Keratinocyte (primary cell): Measurements from ENCODE around the gene EFR3B. TPM values are rescaled to one million over a fixed set of nuclear protein-coding genes. Genes with fewer than 3 reads are reported as not detected.

ENCODE experiments used
- DNase-seq: peaks from one replicate; pipeline ENCODE4 v3.0.0-alpha.2; 2011; ENCODE audit warnings: low read depth, missing footprints, low spot score
- FAIRE-seq: peaks from 2 replicates; lab custom pipeline; 2011; peaks lifted over from hg19 to GRCh38; lab: Jason Lieb, UNC
- H2AFZ ChIP-seq: 2 replicates; pipeline ENCODE4 v1.6.0; 2012; ENCODE audit warnings: low read length, control low read depth, inconsistent platforms; ENCODE audit not compliant: control insufficient read depth
- H3K27ac ChIP-seq: 2 replicates; pipeline ENCODE4 v1.5.1; 2011; ENCODE audit warnings: low read length; ENCODE audit not compliant: control insufficient read depth, insufficient read depth
- H3K27me3 ChIP-seq: 3 replicates; pipeline ENCODE4 v1.6.0; 2011; ENCODE audit warnings: low read length; ENCODE audit not compliant: control insufficient read depth, insufficient read depth; ENCODE audit errors: extremely low read depth
- H3K36me3 ChIP-seq, 2 experiments: 2 replicates in 1 of 2; 3 replicates in 1 of 2; pipeline ENCODE4 v1.5.1; 2011; ENCODE audit warnings: low read length in 2 of 2, mild to moderate bottlenecking in 1 of 2; ENCODE audit not compliant: control insufficient read depth in 2 of 2, insufficient read depth in 2 of 2; ENCODE audit errors: extremely low read depth in 1 of 2
- H3K4me1 ChIP-seq: 3 replicates; pipeline ENCODE4 v1.5.1; 2011; ENCODE audit warnings: low read length; ENCODE audit not compliant: control insufficient read depth, insufficient read depth; ENCODE audit errors: extremely low read depth
- H3K4me2 ChIP-seq: 3 replicates; pipeline ENCODE4 v1.6.0; 2011; ENCODE audit warnings: low read depth, low read length; ENCODE audit not compliant: control insufficient read depth, insufficient read depth; ENCODE audit errors: extremely low read depth
- H3K4me3 ChIP-seq, 3 experiments: fragments of 200-600 bp in 1 of 3; sonication (generic) in 1 of 3; 2 replicates in 2 of 3; 3 replicates in 1 of 3; pipeline ENCODE4 v1.5.1; 2011 to 2016; ENCODE audit warnings: low read length in 3 of 3, mild to moderate bottlenecking in 3 of 3, control low read depth in 2 of 3, inconsistent platforms in 1 of 3, low read depth in 1 of 3, mixed read lengths in 1 of 3, mixed run types in 1 of 3, moderate library complexity in 1 of 3; ENCODE audit not compliant: control insufficient read depth in 2 of 3, insufficient read depth in 2 of 3; ENCODE audit errors: extremely low read depth in 1 of 3
- H3K79me2 ChIP-seq: 2 replicates; pipeline ENCODE4 v1.6.0; 2012; ENCODE audit warnings: low read length; ENCODE audit not compliant: control insufficient read depth, insufficient read depth
- H3K9ac ChIP-seq: 3 replicates; pipeline ENCODE4 v1.6.0; 2011; ENCODE audit warnings: low read length; ENCODE audit not compliant: control insufficient read depth, insufficient read depth; ENCODE audit errors: extremely low read depth
- H3K9me1 ChIP-seq: 3 replicates; pipeline ENCODE4 v1.6.0; 2011; ENCODE audit warnings: low read length; ENCODE audit not compliant: control insufficient read depth, insufficient read depth; ENCODE audit errors: extremely low read depth
- H3K9me3 ChIP-seq: 2 replicates; pipeline ENCODE4 v1.5.1; 2012; ENCODE audit warnings: low read depth, low read length; ENCODE audit not compliant: control insufficient read depth
- H4K20me1 ChIP-seq: 3 replicates; pipeline ENCODE4 v1.6.0; 2011; ENCODE audit warnings: low read length; ENCODE audit not compliant: control insufficient read depth, insufficient read depth; ENCODE audit errors: extremely low read depth
- EZH2 ChIP-seq: IDR thresholded peaks from one replicate; pipeline ENCODE4 v1.6.1; 2012; ENCODE audit warnings: inconsistent platforms, mild to moderate bottlenecking, low read length, moderate library complexity
- dilution Hi-C: fragments of 300-500 bp; cut with MboI; formaldehyde crosslinking; loops from one replicate; pipeline ENCODE4 v1.7.0; 2020; ENCODE audit warnings: low sequenced_read_pairs; ENCODE audit not compliant: extremely low pct_ligation_motif_present
- polyA plus RNA-seq, 5 experiments: library from polyadenylated mRNA; depleted of rRNA in 3 of 5; stranded (reverse) in 3 of 5; stranded (forward) in 1 of 5; unstranded in 1 of 5; fragments of >200 nt; gene quantifications; 1 replicate in 1 of 5; 2 replicates in 3 of 5; 3 replicates in 1 of 5; pipeline versions ENCODE4 v1.2.1 to v1.2.3, GENCODE V29; 2011 to 2012; ENCODE audit warnings: missing spikeins in 2 of 5, low read depth in 1 of 5, low replicate concordance in 1 of 5
- TF ChIP-seq, protein P1 (sequence below), 3 experiments: IDR thresholded peaks in 1 of 3; conservative IDR thresholded peaks in 1 of 3; optimal IDR thresholded peaks in 1 of 3; 2 replicates in 2 of 3; 3 replicates in 1 of 3; pipeline versions ENCODE3 to v1.5.1; 2011; ENCODE audit warnings: low read length in 3 of 3, mild to moderate bottlenecking in 3 of 3, moderate library complexity in 2 of 3, control low read depth in 1 of 3, inconsistent platforms in 1 of 3; ENCODE audit not compliant: insufficient read depth in 2 of 3; ENCODE audit errors: extremely low read depth in 1 of 3

The EFR3B gene
- polyA plus RNA-seq, 1 donor (not counting 4 experiments of a cell fraction or from before 2014, with no cell fraction given), result 0.09 TPM

- H2AFZ ChIP-seq, result no peak overlapping the region
- H3K27me3 ChIP-seq, result peaks cover 4% of the 10 kb centered on the region
- no peaks in the 10 kb centered on the region for H3K9me3 ChIP-seq
- no peaks in the 10 kb centered on the region for H3K79me2 ChIP-seq
- TF ChIP-seq, protein P1, sequence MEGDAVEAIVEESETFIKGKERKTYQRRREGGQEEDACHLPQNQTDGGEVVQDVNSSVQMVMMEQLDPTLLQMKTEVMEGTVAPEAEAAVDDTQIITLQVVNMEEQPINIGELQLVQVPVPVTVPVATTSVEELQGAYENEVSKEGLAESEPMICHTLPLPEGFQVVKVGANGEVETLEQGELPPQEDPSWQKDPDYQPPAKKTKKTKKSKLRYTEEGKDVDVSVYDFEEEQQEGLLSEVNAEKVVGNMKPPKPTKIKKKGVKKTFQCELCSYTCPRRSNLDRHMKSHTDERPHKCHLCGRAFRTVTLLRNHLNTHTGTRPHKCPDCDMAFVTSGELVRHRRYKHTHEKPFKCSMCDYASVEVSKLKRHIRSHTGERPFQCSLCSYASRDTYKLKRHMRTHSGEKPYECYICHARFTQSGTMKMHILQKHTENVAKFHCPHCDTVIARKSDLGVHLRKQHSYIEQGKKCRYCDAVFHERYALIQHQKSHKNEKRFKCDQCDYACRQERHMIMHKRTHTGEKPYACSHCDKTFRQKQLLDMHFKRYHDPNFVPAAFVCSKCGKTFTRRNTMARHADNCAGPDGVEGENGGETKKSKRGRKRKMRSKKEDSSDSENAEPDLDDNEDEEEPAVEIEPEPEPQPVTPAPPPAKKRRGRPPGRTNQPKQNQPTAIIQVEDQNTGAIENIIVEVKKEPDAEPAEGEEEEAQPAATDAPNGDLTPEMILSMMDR (optimal IDR thresholded peaks at IDR 0.05 in 1 of 3, IDR thresholded peaks at IDR 0.05 in 1 of 3, conservative IDR thresholded peaks at IDR 0.05 in 1 of 3; ENCODE audit: extremely low read depth in 1 of 3, insufficient read depth in 2 of 3, low read length in 3 of 3), result no peak
- TF ChIP-seq EZH2, result no peak
- no peaks in the 10 kb centered on the region for H3K36me3 ChIP-seq
- dilution Hi-C loops, result no loop called here
- H3K4me1 ChIP-seq, result no peaks in the 10 kb centered on the region
- no peak for FAIRE-seq
- no peaks in the 10 kb centered on the region for H3K9me1 ChIP-seq
- no peak for DNase-seq
- H3K27ac ChIP-seq, result no peak overlapping the region
- no peak overlapping the region for H3K9ac ChIP-seq
- no peaks in the 10 kb centered on the region for H4K20me1 ChIP-seq
- H3K4me2 ChIP-seq, result no peak overlapping the region
- no peak overlapping the region for H3K4me3 ChIP-seq
These were observed 27.2 kb upstream of the EFR3B start for GRCh38 chr2:25014631-25015030.

DNA sequence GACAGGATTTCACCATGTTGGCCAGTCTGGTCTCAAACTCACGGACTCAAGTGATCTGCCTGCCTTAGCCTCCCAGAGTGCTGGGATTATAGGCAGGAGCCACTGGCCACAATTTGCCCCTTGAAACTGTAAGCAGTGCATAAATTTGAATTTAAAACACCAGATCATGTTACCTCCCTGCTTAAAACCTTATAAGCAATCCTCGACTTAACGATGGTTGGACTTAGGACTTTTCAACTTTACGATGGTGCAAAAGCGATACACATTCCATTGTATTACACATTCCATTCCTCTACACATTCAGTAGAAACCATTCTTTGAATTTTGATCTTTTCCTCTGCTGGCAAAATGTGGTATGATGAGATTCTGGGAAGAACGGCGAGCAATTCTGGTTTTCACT, 23.2 kb upstream of the EFR3B start:
- Histone ChIP-seq H3K4me1 (no peaks in the 10 kb centered on the region), H3K4me2 (no peak overlapping the region), H3K36me3 (no peaks in the 10 kb centered on the region), H3K9me3 (no peaks in the 10 kb centered on the region), H4K20me1 (no peaks in the 10 kb centered on the region), H3K9ac (no peak overlapping the region), H3K79me2 (no peaks in the 10 kb centered on the region), H3K27me3 (peaks cover 4% of the 10 kb centered on the region), H3K9me1 (no peaks in the 10 kb centered on the region), H3K27ac (no peak overlapping the region), H2AFZ (no peak overlapping the region), H3K4me3 (no peak overlapping the region)
- FAIRE-seq (no peak), DNase-seq (no peak)
- dilution Hi-C loops, result no loop called here
- TF ChIP-seq EZH2, result no peak
- TF ChIP-seq, protein P1 (optimal IDR thresholded peaks at IDR 0.05 in 1 of 3, IDR thresholded peaks at IDR 0.05 in 1 of 3, conservative IDR thresholded peaks at IDR 0.05 in 1 of 3; ENCODE audit: extremely low read depth in 1 of 3, insufficient read depth in 2 of 3, low read length in 3 of 3), result no peak
